K562 (cell line): ENCODE data around the gene LDB1. TPM values are rescaled to one million over a fixed set of nuclear protein-coding genes. Genes with fewer than 3 reads are reported as not detected.

Experiments used
- ATAC-seq: fragments of 200-7000 bp; cut with Tn5 transposase; 3 replicates; pipeline ENCODE4 v1.9.1; 2020; ENCODE audit warnings: moderate library complexity
- BruUV-seq: library from RNA; stranded (reverse); fragments of 400-500 nt; replicated peaks from 2 replicates; lab custom pipeline; 2021; lab: Mats Ljungman, UMichigan
- CTCF ChIA-PET: fragments of 300-600 bp; formaldehyde crosslinking; extraction: SDS; loops from one replicate; lab custom pipeline; 2021; ENCODE audit warnings: low intra/inter-chr PET ratio; lab: Yijun Ruan, JAX
- POLR2A ChIA-PET: fragments of 300-600, 350-650 bp; sonication (Branson Sonifier 250); formaldehyde crosslinking; extraction: SDS; loops from one replicate; lab custom pipeline; 2021; ENCODE audit warnings: antibody characterized with exemption, inconsistent platforms; lab: Yijun Ruan, JAX
- DNase-seq, 4 experiments: peaks; one replicate each; pipeline versions ENCODE4 v3.0.0 to v3.0.0-alpha.2; 2011 to 2018; ENCODE audit warnings: low spot score in 3 of 4, mixed read lengths in 3 of 4; ENCODE audit errors: extremely low read depth in 1 of 4
- FAIRE-seq: peaks from 2 replicates; lab custom pipeline; 2011; peaks lifted over from hg19 to GRCh38; lab: Jason Lieb, UNC
- H2AFZ ChIP-seq: 2 replicates; pipeline ENCODE4 v1.6.0; 2011; ENCODE audit warnings: low read depth, low read length, control low read depth, inconsistent platforms
- H3K27ac ChIP-seq: fragments of 200-600 bp; 3 replicates; pipeline ENCODE4 v1.8.0; 2011; ENCODE audit warnings: low read depth, mild to moderate bottlenecking, control low read depth, inconsistent platforms, low read length, moderate library complexity, mixed read lengths; ENCODE audit errors: extremely low read depth
- H3K27me3 ChIP-seq, 2 experiments: fragments of 300-600 bp in 1 of 2; 2 replicates in 1 of 2; 3 replicates in 1 of 2; pipeline versions ENCODE4 v1.6.0 to v1.8.0; 2011; ENCODE audit warnings: inconsistent platforms in 2 of 2, low read length in 2 of 2, mild to moderate bottlenecking in 1 of 2, mixed read lengths in 1 of 2, moderate library complexity in 1 of 2; ENCODE audit not compliant: control insufficient read depth in 2 of 2, insufficient read depth in 2 of 2
- H3K36me3 ChIP-seq: fragments of 300-600 bp; 3 replicates; pipeline ENCODE4 v1.8.0; 2011; ENCODE audit warnings: mild to moderate bottlenecking, low read length, inconsistent platforms; ENCODE audit not compliant: control insufficient read depth, insufficient read depth
- H3K4me1 ChIP-seq, 2 experiments: fragments of 200-600 bp in 1 of 2; replicated peaks in 1 of 2; 2 replicates in 1 of 2; 3 replicates in 1 of 2; pipeline versions ENCODE4 v1.5.1 to v1.8.0; 2011; ENCODE audit warnings: inconsistent platforms in 2 of 2, low read length in 2 of 2, mild to moderate bottlenecking in 1 of 2, mixed read lengths in 1 of 2, moderate library complexity in 1 of 2; ENCODE audit not compliant: control insufficient read depth in 2 of 2, insufficient read depth in 2 of 2
- H3K4me2 ChIP-seq: 2 replicates; pipeline ENCODE4 v1.6.1; 2011; ENCODE audit warnings: low read length, control low read depth, inconsistent platforms, mixed read lengths; ENCODE audit not compliant: insufficient read depth
- H3K4me3 ChIP-seq: fragments of 200-600 bp; sonication (generic), shearing (Covaris generic); 2 replicates; pipeline ENCODE4 v1.5.1; 2016; ENCODE audit warnings: control low read depth, inconsistent platforms
- H3K79me2 ChIP-seq: fragments of 200-600 bp; 3 replicates; pipeline ENCODE4 v1.8.0; 2011; ENCODE audit warnings: low read length, inconsistent platforms; ENCODE audit not compliant: control insufficient read depth, insufficient read depth
- H3K9ac ChIP-seq, 2 experiments: 2 replicates each; pipeline versions ENCODE4 v1.6.0 to v1.6.1; 2011; ENCODE audit warnings: low read depth in 2 of 2, low read length in 2 of 2, control low read depth in 1 of 2, inconsistent platforms in 1 of 2, mild to moderate bottlenecking in 1 of 2, mixed read lengths in 1 of 2; ENCODE audit not compliant: insufficient read depth in 1 of 2
- H3K9me1 ChIP-seq: one replicate; pipeline ENCODE4 v1.6.0; 2011; ENCODE audit warnings: inconsistent platforms, mild to moderate bottlenecking, low read length, moderate library complexity; ENCODE audit not compliant: control insufficient read depth, insufficient read depth
- H3K9me3 ChIP-seq: replicated peaks from 2 replicates; pipeline ENCODE4 v1.5.1; 2011; ENCODE audit warnings: low read depth, low read length, inconsistent platforms; ENCODE audit not compliant: control insufficient read depth, insufficient read depth
- H4K20me1 ChIP-seq: replicated peaks from 2 replicates; pipeline ENCODE4 v1.6.1; 2011; ENCODE audit warnings: low read length, inconsistent platforms, mixed read lengths; ENCODE audit not compliant: control insufficient read depth, insufficient read depth
- CREM ChIP-seq: IDR thresholded peaks from 2 replicates; pipeline ENCODE4 v1.6.1; 2014; ENCODE audit warnings: antibody characterized with exemption, low read depth
- CXXC5 ChIP-seq: fragments of 250-450 bp; sonication (Bioruptor Pico); IDR thresholded peaks from 2 replicates; pipeline ENCODE4 v1.8.0; 2022; ENCODE audit warnings: inconsistent platforms, mild to moderate bottlenecking, moderate library complexity
- EZH2 ChIP-seq: IDR thresholded peaks from 2 replicates; pipeline ENCODE4 v1.6.1; 2012; ENCODE audit warnings: low read depth, mild to moderate bottlenecking, inconsistent platforms, low read length, borderline replicate concordance
- MTA3 ChIP-seq: fragments of 450-650 bp; formaldehyde crosslinking; IDR thresholded peaks from 2 replicates; pipeline ENCODE4 v1.6.1; 2017; ENCODE audit warnings: mild to moderate bottlenecking, borderline replicate concordance
- SNIP1 ChIP-seq: fragments of 450-650 bp; IDR thresholded peaks from 2 replicates; pipeline ENCODE4 v1.7.1; 2017; ENCODE audit warnings: low read depth, mild to moderate bottlenecking
- TGIF2 ChIP-seq: sonication (generic); formaldehyde crosslinking; IDR thresholded peaks from 2 replicates; pipeline ENCODE4 v1.8.1; 2022; ENCODE audit warnings: mild to moderate bottlenecking, missing genetic modification reagents, moderate library complexity
- ZBTB34 ChIP-seq: fragments of 250-450 bp; sonication (Bioruptor Pico); IDR thresholded peaks from 2 replicates; pipeline ENCODE4 v1.8.0; 2021; ENCODE audit warnings: mild to moderate bottlenecking, moderate library complexity
- ZEB2 ChIP-seq: fragments of 450-650 bp; IDR thresholded peaks from 2 replicates; pipeline ENCODE4 v1.6.1; 2016
- ZHX1 ChIP-seq: fragments of 150-350 bp; conservative IDR thresholded peaks from 2 replicates; pipeline ENCODE4 v1.6.1; 2014; ENCODE audit warnings: low read length
- ZNF3 ChIP-seq: fragments of 250-450 bp; sonication (Bioruptor Pico); IDR thresholded peaks from 2 replicates; pipeline ENCODE4 v1.5.0; 2021; ENCODE audit warnings: mild to moderate bottlenecking, moderate library complexity
- ZNF41 ChIP-seq: fragments of 250-450 bp; sonication (Bioruptor Pico); conservative IDR thresholded peaks from 2 replicates; pipeline ENCODE4 v1.4.0; 2020; ENCODE audit warnings: mild to moderate bottlenecking
- WGBS: fragments of 100-300 bp; shearing (Covaris generic); methylation state at CpG from one replicate; pipeline ENCODE4 v1.1.6; 2016; ENCODE audit warnings: low coverage, mixed read lengths; ENCODE audit not compliant: insufficient coverage; ENCODE audit errors: missing lambda C conversion rate; 5-methylcytosine and 5-hydroxymethylcytosine counted together
- in situ Hi-C: fragments of 300-500 bp; cut with MboI; formaldehyde crosslinking; loops from 4 replicates; pipeline ENCODE4 v1.15.0; 2018; ENCODE audit warnings: inconsistent platforms, mixed read lengths
- intact Hi-C: fragments of 100-400 bp; cut with micrococcal nuclease; formaldehyde crosslinking; loops from 2 replicates; pipeline ENCODE4 v1.14.2; 2022
- polyA plus RNA-seq, 8 experiments: library from polyadenylated mRNA; depleted of rRNA in 4 of 8; stranded (reverse) in 5 of 8; unstranded in 3 of 8; fragments of >200 nt; fragmentation: Nextera tagmentation in 2 of 8; fragmentation: Illumina TruSeq in 1 of 8; extraction: Ambion mirVana in 2 of 8; extraction: Trizol in 1 of 8; gene quantifications; 2 replicates each; pipeline versions ENCODE4 v1.2.1 to v1.2.3, GENCODE V29; 2011 to 2014; ENCODE audit warnings: inconsistent platforms in 1 of 8, missing spikeins in 1 of 8
- total RNA-seq, 7 experiments: library from RNA; depleted of rRNA in 6 of 7; stranded (reverse); fragments of >200 nt in 6 of 7; fragmentation: Illumina TruSeq in 2 of 7; extraction: Trizol in 2 of 7; gene quantifications; 2 replicates each; pipeline versions ENCODE4 v1.2.1 to v1.2.3, GENCODE V29; 2011 to 2021; ENCODE audit warnings: low replicate concordance in 1 of 7

LDB1 gene
- total and polyA plus RNA-seq, 9 of the 15 experiments (the other 6 are each of a cell fraction or from before 2014, with no cell fraction given): 1.9 to 137 (median 105) TPM

- BruUV-seq: no TSS peak
- no peak overlapping the region for H3K4me3 ChIP-seq
- no peaks in the 10 kb centered on the region for H3K79me2 ChIP-seq
- ATAC-seq: peak; percentile 35; the same call in 1 of the 3 replicates
- ChIA-PET CTCF (no interaction called here), POLR2A (interaction anchor here (0.6 kb wide), 1 partner anchor 29 kb away, joined by 3 read pairs; no protein-coding TSS in a partner anchor)
- in situ Hi-C loops (loop anchor here (25.0 kb wide), 1 partner anchor 874 kb away; no protein-coding TSS in a partner anchor), intact Hi-C loops (no loop called here)
- FAIRE-seq: no peak
- no peaks in the 10 kb centered on the region for H3K36me3 ChIP-seq
- no peak overlapping the region for H3K4me2 ChIP-seq
- no peak overlapping the region for H3K27ac ChIP-seq
- no peaks in the 10 kb centered on the region for H3K27me3 ChIP-seq
- H4K20me1 ChIP-seq: no peaks in the 10 kb centered on the region
- H3K9ac ChIP-seq: no peak overlapping the region
- H3K9me1 ChIP-seq: no peaks in the 10 kb centered on the region
- WGBS: 33% methylated on average over 5 of the region's 8 CpGs
- TF ChIP-seq CREM (no peak), ZBTB34 (CRISPR knock-in tag) (no peak), MTA3 (no peak), ZNF3 (no peak), SNIP1 (no peak), ZHX1 (no peak), ZEB2 (no peak), TGIF2 (CRISPR knock-in tag) (no peak), CXXC5 (CRISPR knock-in tag) (no peak), ZNF41 (CRISPR knock-in tag) (no peak), EZH2 (no peak)
- H3K4me1 ChIP-seq: no peaks in the 10 kb centered on the region; a peak in 1 of 5 replicates
- no peak for DNase-seq
- H3K9me3 ChIP-seq: no peaks in the 10 kb centered on the region
- H2AFZ ChIP-seq: no peak overlapping the region
These were observed 34.0 kb downstream of the LDB1 start for GRCh38 chr10:102086196-102086595.
